Measurements from ENCODE around the gene COPZ2.

DNA sequence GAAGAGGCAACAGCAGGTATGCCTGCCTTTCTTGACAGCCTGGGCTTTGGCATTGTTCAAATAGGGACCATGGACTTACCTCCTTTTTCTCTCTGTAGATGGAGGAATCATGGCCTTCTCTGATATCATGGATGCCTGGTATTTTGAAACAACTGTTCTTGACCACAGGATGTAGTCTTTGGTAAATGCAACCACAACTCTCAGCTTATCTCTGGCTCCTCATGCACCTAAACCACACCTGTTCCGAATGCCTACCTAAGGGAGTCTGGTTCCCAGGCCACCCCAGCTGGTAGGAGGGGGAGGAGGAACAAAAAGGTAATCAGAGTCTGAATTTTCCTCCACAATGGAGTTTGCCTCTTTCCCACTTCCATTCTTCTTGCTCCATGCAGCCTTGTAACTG is 47.9 kb downstream of the COPZ2 start:
- TF ChIP-seq, protein P1, sequence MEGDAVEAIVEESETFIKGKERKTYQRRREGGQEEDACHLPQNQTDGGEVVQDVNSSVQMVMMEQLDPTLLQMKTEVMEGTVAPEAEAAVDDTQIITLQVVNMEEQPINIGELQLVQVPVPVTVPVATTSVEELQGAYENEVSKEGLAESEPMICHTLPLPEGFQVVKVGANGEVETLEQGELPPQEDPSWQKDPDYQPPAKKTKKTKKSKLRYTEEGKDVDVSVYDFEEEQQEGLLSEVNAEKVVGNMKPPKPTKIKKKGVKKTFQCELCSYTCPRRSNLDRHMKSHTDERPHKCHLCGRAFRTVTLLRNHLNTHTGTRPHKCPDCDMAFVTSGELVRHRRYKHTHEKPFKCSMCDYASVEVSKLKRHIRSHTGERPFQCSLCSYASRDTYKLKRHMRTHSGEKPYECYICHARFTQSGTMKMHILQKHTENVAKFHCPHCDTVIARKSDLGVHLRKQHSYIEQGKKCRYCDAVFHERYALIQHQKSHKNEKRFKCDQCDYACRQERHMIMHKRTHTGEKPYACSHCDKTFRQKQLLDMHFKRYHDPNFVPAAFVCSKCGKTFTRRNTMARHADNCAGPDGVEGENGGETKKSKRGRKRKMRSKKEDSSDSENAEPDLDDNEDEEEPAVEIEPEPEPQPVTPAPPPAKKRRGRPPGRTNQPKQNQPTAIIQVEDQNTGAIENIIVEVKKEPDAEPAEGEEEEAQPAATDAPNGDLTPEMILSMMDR (IDR thresholded peaks at IDR 0.05; ENCODE audit: low read depth, low read length), result no peak
- TF ChIP-seq MYC (IDR thresholded peaks at IDR 0.05; ENCODE audit: low read depth, low read length) (no peak), POLR2A (IDR thresholded peaks at IDR 0.05; ENCODE audit: extremely low read depth, insufficient read length) (no peak)
- TF ChIP-seq, protein P2, sequence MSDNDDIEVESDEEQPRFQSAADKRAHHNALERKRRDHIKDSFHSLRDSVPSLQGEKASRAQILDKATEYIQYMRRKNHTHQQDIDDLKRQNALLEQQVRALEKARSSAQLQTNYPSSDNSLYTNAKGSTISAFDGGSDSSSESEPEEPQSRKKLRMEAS (IDR thresholded peaks at IDR 0.05; ENCODE audit: low read depth, low read length), result no peak
